ENCODE data around the gene FHL3.

The FHL3 gene

GRCh38 chr1:38026592-38027200, 21.4 kb upstream of the FHL3 start:
- DNase-seq (ENCODE audit: low read depth): peak; percentile 62
- peak; percentile 71 for TF ChIP-seq CTCF (conservative IDR thresholded peaks at IDR 0.05; ENCODE audit: low read length)
- no peak overlapping the region for H3K4me3 ChIP-seq (ENCODE audit: low read length)

DNA sequence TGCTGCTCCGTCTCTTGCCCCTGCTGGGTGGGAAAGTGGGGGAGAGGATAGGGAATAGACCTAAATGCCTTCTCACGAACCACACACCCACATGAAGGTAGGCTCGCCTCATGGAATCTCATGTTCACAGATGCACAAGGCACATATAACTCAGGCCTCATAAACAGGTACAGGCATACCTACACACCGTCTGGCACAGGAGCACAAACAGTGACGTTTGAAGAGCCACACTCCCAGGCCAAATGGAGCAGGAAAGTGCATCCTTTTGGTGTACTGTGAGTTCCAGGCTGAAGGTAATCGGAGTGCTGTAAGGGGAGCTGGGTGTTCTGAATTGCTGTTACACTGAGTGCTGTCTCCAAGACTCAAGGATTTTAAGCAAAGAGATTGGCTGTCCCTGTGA, 20.4 kb upstream of the FHL3 start:
- no peak for TF ChIP-seq CTCF (conservative IDR thresholded peaks at IDR 0.05; ENCODE audit: low read length)
- no peak for DNase-seq (ENCODE audit: low read depth)
- H3K4me3 ChIP-seq (ENCODE audit: low read length): no peak overlapping the region

GRCh38 chr1:38025233-38025632, 19.9 kb upstream of the FHL3 start:
- no peak overlapping the region for H3K4me3 ChIP-seq (ENCODE audit: low read length)
- TF ChIP-seq CTCF (conservative IDR thresholded peaks at IDR 0.05; ENCODE audit: low read length): no peak
- DNase-seq (ENCODE audit: low read depth): no peak

DNA sequence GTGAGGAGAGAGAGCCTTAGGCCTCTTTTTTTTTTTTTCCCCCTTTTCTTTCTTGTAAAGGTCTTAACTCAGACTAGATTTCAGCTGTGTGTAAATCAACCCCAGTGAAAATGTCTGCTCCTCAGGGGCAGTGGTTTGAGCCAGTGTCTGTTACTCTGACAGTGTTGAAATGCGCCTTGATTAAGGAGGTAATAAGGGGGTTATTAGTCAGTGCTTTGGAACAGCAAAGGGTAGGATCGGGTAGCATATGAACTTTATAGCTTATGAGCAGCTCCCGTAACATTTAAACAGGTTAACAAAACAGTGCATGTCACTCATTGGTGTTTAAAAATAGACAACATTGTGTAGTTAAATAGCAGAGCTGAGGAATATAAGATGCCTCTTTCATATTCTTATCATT, 17.5 kb upstream of the FHL3 start:
- TF ChIP-seq CTCF (conservative IDR thresholded peaks at IDR 0.05; ENCODE audit: low read length): no peak

DNA sequence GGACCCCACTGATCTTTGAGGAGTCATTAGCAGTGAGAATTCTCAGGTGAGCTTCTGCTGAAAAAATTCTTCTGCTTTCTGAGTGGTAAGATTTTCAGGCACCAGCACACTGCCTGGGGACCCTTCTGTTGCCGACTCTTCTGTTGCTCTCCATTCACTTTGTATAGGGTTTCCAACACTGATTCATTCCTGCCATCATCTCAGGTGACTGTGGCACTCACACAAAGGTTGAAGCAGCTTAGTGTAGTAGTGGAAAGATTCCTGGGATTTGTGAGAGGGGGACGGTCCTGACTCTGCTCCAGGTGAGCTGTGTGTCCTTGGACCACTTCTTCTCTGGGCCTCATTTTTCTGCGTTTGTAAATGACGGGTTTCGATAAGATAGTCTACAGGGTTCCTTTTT, 16.7 kb upstream of the FHL3 start:
- DNase-seq (ENCODE audit: low read depth): no peak
- no peak for TF ChIP-seq CTCF (conservative IDR thresholded peaks at IDR 0.05; ENCODE audit: low read length)
- H3K4me3 ChIP-seq (ENCODE audit: low read length): no peak overlapping the region

More for the DNA sequence above, 17.5 kb upstream of the FHL3 start:
- H3K4me3 ChIP-seq (ENCODE audit: low read length): no peak overlapping the region
- DNase-seq (ENCODE audit: low read depth): no peak

DNA sequence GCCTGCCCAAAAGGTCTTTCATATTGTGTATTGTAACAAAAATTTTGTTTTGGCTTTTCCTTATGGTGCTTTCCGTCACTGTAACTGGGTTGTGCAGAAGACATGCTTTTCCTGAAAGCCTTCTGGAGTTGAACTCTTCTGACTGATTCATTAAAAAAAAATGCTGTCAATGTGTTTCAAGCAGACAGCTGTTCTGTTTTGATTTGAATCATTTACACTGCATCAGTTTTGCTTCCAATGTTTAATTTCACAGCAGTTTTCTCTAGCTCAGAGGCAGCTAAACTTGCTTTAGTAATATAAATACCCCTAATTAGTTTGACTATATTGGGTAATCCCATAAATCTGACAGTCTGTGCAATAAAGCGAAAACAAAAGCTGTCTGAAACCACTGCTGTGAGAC, 15.1 kb upstream of the FHL3 start:
- DNase-seq (ENCODE audit: low read depth): peak; percentile 40
- no peak overlapping the region for H3K4me3 ChIP-seq (ENCODE audit: low read length)
- no peak for TF ChIP-seq CTCF (conservative IDR thresholded peaks at IDR 0.05; ENCODE audit: low read length)

- no peak overlapping the region for H3K4me3 ChIP-seq (ENCODE audit: low read length)
- DNase-seq (ENCODE audit: low read depth): peak; percentile 53
- TF ChIP-seq CTCF (conservative IDR thresholded peaks at IDR 0.05; ENCODE audit: low read length): peak; percentile 75
These were observed 13.6 kb upstream of the FHL3 start for GRCh38 chr1:38018864-38019343.
